Thyroid gland (tissue), 4 donors: Measurements from ENCODE around the gene PTPDC1. TPM values are rescaled to one million over a fixed set of nuclear protein-coding genes. Genes with fewer than 3 reads are reported as not detected.

Source experiments
- DNase-seq, 2 donors: peaks; one replicate each; pipeline ENCODE4 v3.0.0-alpha.2; 2019
- H3K27ac ChIP-seq, 3 donors: fragments of 200-600 bp; sonication (generic); 1 replicate in 2 of 3; 2 replicates in 1 of 3; pipeline ENCODE4 v1.5.1; 2016 to 2019; ENCODE audit warnings: mild to moderate bottlenecking in 1 of 3, moderate library complexity in 1 of 3
- H3K27me3 ChIP-seq: fragments of 200-600 bp; sonication (generic); one replicate; pipeline ENCODE4 v1.5.1; 2019
- H3K36me3 ChIP-seq, 2 donors: fragments of 200-600 bp; sonication (generic); one replicate each; pipeline ENCODE4 v1.5.1; 2016 to 2019
- H3K4me1 ChIP-seq, 2 donors: fragments of 200-600 bp; sonication (generic); one replicate each; pipeline ENCODE4 v1.5.1; 2017 to 2019
- H3K4me3 ChIP-seq, 3 donors: fragments of 200-600 bp; sonication (generic); replicated peaks in 1 of 3; 1 replicate in 2 of 3; 2 replicates in 1 of 3; pipeline ENCODE4 v1.5.1; 2016; ENCODE audit warnings: mild to moderate bottlenecking in 1 of 3
- H3K9me3 ChIP-seq: fragments of 200-600 bp; sonication (generic); one replicate; pipeline ENCODE4 v1.5.1; 2017
- CTCF ChIP-seq, 6 experiments: fragments of 200-600 bp in 3 of 6; fragments of 450-650 bp in 3 of 6; sonication (generic) in 3 of 6; IDR thresholded peaks; one replicate each; pipeline ENCODE4 v1.5.1; 2016 to 2019; ENCODE audit warnings: antibody characterized with exemption in 6 of 6, mild to moderate bottlenecking in 2 of 6, inconsistent platforms in 1 of 6, moderate library complexity in 1 of 6
- POLR2A ChIP-seq, 2 donors: fragments of 450-650 bp; IDR thresholded peaks; one replicate each; pipeline ENCODE4 v1.6.1; 2017; ENCODE audit warnings: antibody characterized with exemption in 2 of 2, mild to moderate bottlenecking in 2 of 2, moderate library complexity in 1 of 2
- WGBS, 2 donors: methylation state at CpG; one replicate each; pipeline ENCODE4 v1.1.5; 2017; 5-methylcytosine and 5-hydroxymethylcytosine counted together
- intact Hi-C: fragments of 100-400 bp; cut with DNase I; formaldehyde crosslinking; loops from one replicate; pipeline ENCODE4 v1.15.1; 2023
- total RNA-seq, 4 donors: library from RNA; depleted of rRNA; stranded (reverse); fragments of >200 nt; gene quantifications; one replicate each; pipeline ENCODE4 v1.2.3, GENCODE V29; 2016

The PTPDC1 gene
- total RNA-seq, 4 donors from 2014 or later: 7.5 to 25.2 (median 10.8) TPM

DNA sequence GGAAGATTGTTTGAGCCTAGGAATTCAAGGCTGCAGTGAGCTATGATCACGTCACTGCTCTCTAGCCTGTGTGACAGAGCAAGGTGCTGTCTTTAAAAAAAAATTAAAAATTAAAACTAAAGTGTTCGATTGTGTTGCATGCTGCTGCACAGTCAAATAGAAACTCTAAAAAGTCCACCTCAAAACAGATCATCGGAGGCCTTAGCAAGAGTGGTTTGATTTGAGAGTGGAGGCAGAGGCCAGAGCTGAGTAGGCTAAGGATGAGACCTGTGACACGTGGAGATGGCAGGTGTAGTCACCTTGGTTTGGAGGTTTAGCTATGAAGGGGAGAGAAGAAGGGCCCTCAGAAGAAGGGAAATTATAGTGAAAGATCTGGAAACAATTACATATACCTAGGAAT, 2.8 kb upstream of the PTPDC1 start:
- Histone ChIP-seq H3K27ac (peak overlapping the region; percentile 46 to 82 (median 50)), H3K4me1 (peaks cover 32 to 35% of the 10 kb centered on the region in 2 donors), H3K9me3 (no peaks in the 10 kb centered on the region), H3K36me3 (no peaks in the 10 kb centered on the region), H3K27me3 (no peaks in the 10 kb centered on the region), H3K4me3 (no peak overlapping the region)
- intact Hi-C loops: no loop called here
- TF ChIP-seq CTCF (IDR thresholded peaks at IDR 0.05) (no peak), POLR2A (IDR thresholded peaks at IDR 0.05) (no peak)
- no peak for DNase-seq
- WGBS, 2 donors: 79 to 80% methylated on average over 4 of the region's 4 CpGs

DNA sequence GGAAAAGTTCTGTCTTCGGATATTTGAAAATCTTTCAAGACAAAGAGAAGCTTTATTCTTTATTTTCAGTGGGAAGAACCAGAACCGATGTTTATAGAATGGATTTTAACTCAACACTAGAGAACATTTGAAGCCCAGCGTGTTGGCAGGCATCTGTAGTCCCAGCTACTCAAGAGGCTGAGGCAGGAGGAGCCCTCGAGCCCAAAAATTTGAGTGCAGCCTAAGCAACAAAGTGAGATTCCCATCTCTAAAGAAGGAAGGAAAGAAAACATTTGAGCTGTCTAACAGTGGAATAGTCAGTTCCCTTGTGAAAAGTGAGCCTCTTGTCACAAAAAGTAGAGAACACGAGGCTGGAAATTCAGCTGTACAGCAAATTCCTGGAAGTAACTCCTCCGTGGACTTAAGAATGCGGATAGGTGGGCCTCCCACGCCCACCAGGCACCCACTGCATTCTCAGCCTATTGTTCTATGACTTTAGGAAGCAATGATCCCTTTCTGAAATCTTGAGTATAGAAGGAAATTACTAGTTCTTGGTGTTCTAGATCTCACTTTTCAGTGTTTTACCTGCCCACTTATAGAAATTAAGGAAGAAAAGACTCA, 2.3 kb upstream of the PTPDC1 start:
- Histone ChIP-seq H3K4me3 (no peak overlapping the region), H3K27ac (peak overlapping the region; percentile 46 to 82 (median 50)), H3K36me3 (no peaks in the 10 kb centered on the region), H3K9me3 (no peaks in the 10 kb centered on the region), H3K27me3 (no peaks in the 10 kb centered on the region), H3K4me1 (peaks cover 32 to 35% of the 10 kb centered on the region in 2 donors)
- intact Hi-C loops: no loop called here
- peak; percentile 74 to 78 for DNase-seq
- TF ChIP-seq CTCF (IDR thresholded peaks at IDR 0.05) (peak in 1 of 6 experiments; percentile 6), POLR2A (IDR thresholded peaks at IDR 0.05) (no peak)
- 34 to 37% methylated on average over 8 of the region's 8 CpGs for WGBS, 2 donors

GRCh38 chr9:94082553-94082952, 1.7 kb upstream of the PTPDC1 start:
- no peaks in the 10 kb centered on the region for H3K36me3 ChIP-seq
- H3K27ac ChIP-seq: peak overlapping the region; percentile 46 to 82 (median 50)
- H3K4me1 ChIP-seq: peaks cover 35 to 36% of the 10 kb centered on the region in 2 donors
- no peak overlapping the region for H3K4me3 ChIP-seq
- no peak for TF ChIP-seq POLR2A (IDR thresholded peaks at IDR 0.05)
- DNase-seq: no peak
- no peaks in the 10 kb centered on the region for H3K27me3 ChIP-seq
- WGBS, 2 donors: 63 to 73% methylated on average over 3 of the region's 3 CpGs
- H3K9me3 ChIP-seq: no peaks in the 10 kb centered on the region
- intact Hi-C loops: no loop called here

DNA sequence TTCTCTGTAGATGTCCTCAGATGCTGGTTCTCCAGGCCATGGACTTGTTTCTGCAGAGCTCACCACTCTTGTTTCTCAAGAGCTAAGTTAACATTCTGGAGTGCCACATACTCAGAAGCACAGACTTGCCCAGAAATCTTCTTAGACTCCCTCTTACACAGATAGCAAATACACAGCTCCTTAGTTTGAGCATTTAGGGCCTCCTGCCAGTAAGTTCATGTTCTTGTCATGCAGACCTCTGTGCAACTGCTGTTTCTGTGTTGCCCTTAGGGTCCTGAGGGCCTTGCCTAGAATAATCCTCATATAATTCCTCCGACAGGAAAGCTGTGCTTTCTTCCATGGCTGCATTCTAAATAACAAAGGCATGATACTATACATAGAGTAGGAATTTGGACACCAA, 1.3 kb upstream of the PTPDC1 start:
- H3K27ac ChIP-seq: peak overlapping the region; percentile 46 to 82 (median 50)
- no peaks in the 10 kb centered on the region for H3K36me3 ChIP-seq
- 39 to 45% methylated on average over 1 of the region's 1 CpG for WGBS, 2 donors
- TF ChIP-seq CTCF (IDR thresholded peaks at IDR 0.05) (no peak), POLR2A (IDR thresholded peaks at IDR 0.05) (no peak)
- H3K27me3 ChIP-seq: no peaks in the 10 kb centered on the region
- no peak overlapping the region for H3K4me3 ChIP-seq
- no peaks in the 10 kb centered on the region for H3K9me3 ChIP-seq
- intact Hi-C loops: no loop called here
- peak in 1 of 2 donors; percentile 10 for DNase-seq
- peaks cover 37 to 40% of the 10 kb centered on the region in 2 donors for H3K4me1 ChIP-seq

DNA sequence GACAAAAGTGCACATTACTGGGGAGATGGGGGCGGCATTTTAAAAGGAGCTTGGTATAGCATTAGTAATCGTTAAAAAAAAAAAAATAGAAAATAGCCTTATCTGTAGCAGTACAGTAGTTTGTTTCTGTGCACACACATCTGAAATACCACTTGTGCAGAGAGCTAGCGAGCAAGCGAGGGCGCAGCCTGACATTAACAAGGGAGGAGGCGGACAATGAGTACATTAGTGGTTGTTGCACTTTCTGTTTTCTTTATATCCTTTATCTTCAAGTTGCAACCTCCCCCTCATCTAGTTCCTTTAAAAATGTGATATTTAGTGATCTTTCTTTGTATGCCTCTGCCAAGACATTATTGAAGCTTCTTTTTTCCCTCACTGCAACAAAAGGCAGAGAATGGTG, 880 bp upstream of the PTPDC1 start:
- DNase-seq: peak; percentile 24 to 27
- H3K27me3 ChIP-seq: no peaks in the 10 kb centered on the region
- no peak for TF ChIP-seq POLR2A (IDR thresholded peaks at IDR 0.05)
- TF ChIP-seq CTCF (IDR thresholded peaks at IDR 0.05): no peak
- H3K27ac ChIP-seq: peak overlapping the region; percentile 46 to 82 (median 50)
- WGBS, 2 donors: 46 to 54% methylated on average over 6 of the region's 6 CpGs
- H3K4me1 ChIP-seq: peaks cover 37 to 44% of the 10 kb centered on the region in 2 donors
- H3K9me3 ChIP-seq: no peaks in the 10 kb centered on the region
- no peaks in the 10 kb centered on the region for H3K36me3 ChIP-seq
- intact Hi-C loops: no loop called here
- no peak overlapping the region for H3K4me3 ChIP-seq
